Kidney (tissue), 14 donors: ENCODE data around the gene OR2F1. TPM values are rescaled to one million over a fixed set of nuclear protein-coding genes. Genes with fewer than 3 reads are reported as not detected.

Experiments
- DNase-seq, 5 donors: peaks; one replicate each; pipeline ENCODE4 v3.0.0-alpha.2; 2013 to 2020
- FAIRE-seq: peaks from 2 replicates; lab custom pipeline; 2012; peaks lifted over from hg19 to GRCh38; lab: Jason Lieb, UNC
- H3K27ac ChIP-seq, 2 donors: one replicate each; pipeline ENCODE4 v1.7.0; 2013; ENCODE audit warnings: low read depth in 2 of 2, low read length in 2 of 2, inconsistent platforms in 1 of 2
- H3K27me3 ChIP-seq: one replicate; pipeline ENCODE4 v1.7.1; 2013; ENCODE audit warnings: low read length, inconsistent platforms; ENCODE audit not compliant: control insufficient read depth, insufficient read depth
- H3K36me3 ChIP-seq, 3 donors: one replicate each; pipeline versions ENCODE4 v1.7.0 to v1.7.1; 2013; ENCODE audit warnings: low read length in 3 of 3, control low read depth in 1 of 3, inconsistent platforms in 1 of 3; ENCODE audit not compliant: insufficient read depth in 3 of 3, control insufficient read depth in 2 of 3
- H3K4me1 ChIP-seq, 3 donors: one replicate each; pipeline versions ENCODE4 v1.7.0 to v1.7.1; 2013; ENCODE audit warnings: low read length in 3 of 3, inconsistent platforms in 1 of 3, low read depth in 1 of 3; ENCODE audit not compliant: control insufficient read depth in 2 of 3, insufficient read depth in 2 of 3
- H3K4me3 ChIP-seq, 3 donors: one replicate each; pipeline versions ENCODE4 v1.7.0 to v1.8.1; 2013; ENCODE audit warnings: low read length in 3 of 3, control low read depth in 1 of 3, inconsistent platforms in 1 of 3
- H3K9ac ChIP-seq, 3 donors: one replicate each; pipeline versions ENCODE4 v1.7.0 to v1.7.1; 2013; ENCODE audit warnings: low read length in 3 of 3, control low read depth in 1 of 3, inconsistent platforms in 1 of 3
- H3K9me3 ChIP-seq, 3 donors: one replicate each; pipeline versions ENCODE4 v1.7.0 to v1.7.1; 2013; ENCODE audit warnings: low read length in 3 of 3, control low read depth in 1 of 3, inconsistent platforms in 1 of 3; ENCODE audit not compliant: control insufficient read depth in 2 of 3, insufficient read depth in 1 of 3
- intact Hi-C: fragments of 100-400 bp; cut with DNase I; formaldehyde crosslinking; loops from one replicate; pipeline ENCODE4 v1.11.1; 2022
- polyA plus RNA-seq: library from polyadenylated mRNA; stranded (reverse); fragments of 350-450 nt; fragmentation: Illumina TruSeq; extraction: RNeasy Lipid Tissue Mini Kit (QIAGEN cat#74804); gene quantifications from one replicate; pipeline ENCODE4 v1.2.3, GENCODE V29; 2014; ENCODE audit warnings: low read depth, low replicate concordance; ENCODE audit not compliant: insufficient read depth
- total RNA-seq: library from RNA; stranded (reverse); fragmentation: NEBNext Ultra II Directional; extraction: Animal tissue kit (Norgen Biotek cat#: 25700); gene quantifications from one replicate; pipeline ENCODE4 v1.2.1, GENCODE V29; 2021
- TF ChIP-seq, protein P1 (sequence below): IDR thresholded peaks from 3 replicates; pipeline ENCODE4 v1.5.1; 2012; ENCODE audit warnings: mild to moderate bottlenecking, moderate library complexity, borderline replicate concordance; ENCODE audit not compliant: insufficient read depth; ENCODE audit errors: extremely low read depth
- donor health status: control.
- donor health status: control.
- donor health status: control.
- donor health status: control.
- donor health status: control.
- donor health status: DM: yes; HTN: yes; CAD: no.
- donor health status: Normal renal cell carcinoma (clear cell type).

OR2F1 gene
- total and polyA plus RNA-seq, 2 donors from 2014 or later = not detected

DNA sequence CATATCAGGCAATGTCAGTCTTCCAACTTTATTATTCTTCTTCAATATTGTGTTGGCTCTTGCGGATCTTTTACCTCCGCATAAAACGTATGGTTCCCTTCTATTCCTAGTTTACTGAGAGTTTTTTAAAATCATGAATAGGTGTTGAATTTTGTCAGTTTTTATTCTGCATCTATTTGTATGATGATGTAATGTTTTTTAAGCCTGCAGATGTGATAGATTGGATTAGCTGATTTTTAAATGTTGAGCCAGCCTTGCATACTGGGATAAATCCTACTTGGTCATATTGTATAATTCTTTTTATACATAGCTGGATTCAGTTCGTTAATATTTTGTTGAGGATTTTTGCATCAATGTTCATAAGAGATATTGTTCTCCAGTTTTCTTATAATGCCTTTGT, 9.2 kb upstream of the OR2F1 start:
- TF ChIP-seq, protein P1, sequence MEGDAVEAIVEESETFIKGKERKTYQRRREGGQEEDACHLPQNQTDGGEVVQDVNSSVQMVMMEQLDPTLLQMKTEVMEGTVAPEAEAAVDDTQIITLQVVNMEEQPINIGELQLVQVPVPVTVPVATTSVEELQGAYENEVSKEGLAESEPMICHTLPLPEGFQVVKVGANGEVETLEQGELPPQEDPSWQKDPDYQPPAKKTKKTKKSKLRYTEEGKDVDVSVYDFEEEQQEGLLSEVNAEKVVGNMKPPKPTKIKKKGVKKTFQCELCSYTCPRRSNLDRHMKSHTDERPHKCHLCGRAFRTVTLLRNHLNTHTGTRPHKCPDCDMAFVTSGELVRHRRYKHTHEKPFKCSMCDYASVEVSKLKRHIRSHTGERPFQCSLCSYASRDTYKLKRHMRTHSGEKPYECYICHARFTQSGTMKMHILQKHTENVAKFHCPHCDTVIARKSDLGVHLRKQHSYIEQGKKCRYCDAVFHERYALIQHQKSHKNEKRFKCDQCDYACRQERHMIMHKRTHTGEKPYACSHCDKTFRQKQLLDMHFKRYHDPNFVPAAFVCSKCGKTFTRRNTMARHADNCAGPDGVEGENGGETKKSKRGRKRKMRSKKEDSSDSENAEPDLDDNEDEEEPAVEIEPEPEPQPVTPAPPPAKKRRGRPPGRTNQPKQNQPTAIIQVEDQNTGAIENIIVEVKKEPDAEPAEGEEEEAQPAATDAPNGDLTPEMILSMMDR = no peak
- H3K36me3 ChIP-seq = no peaks in the 10 kb centered on the region
- no peaks in the 10 kb centered on the region for H3K9me3 ChIP-seq
- intact Hi-C loops = no loop called here
- no peak overlapping the region for H3K9ac ChIP-seq
- H3K27me3 ChIP-seq = no peaks in the 10 kb centered on the region
- FAIRE-seq (no peak), DNase-seq (no peak)
- no peak overlapping the region for H3K4me3 ChIP-seq
- H3K27ac ChIP-seq = no peak overlapping the region
- H3K4me1 ChIP-seq = no peaks in the 10 kb centered on the region

DNA sequence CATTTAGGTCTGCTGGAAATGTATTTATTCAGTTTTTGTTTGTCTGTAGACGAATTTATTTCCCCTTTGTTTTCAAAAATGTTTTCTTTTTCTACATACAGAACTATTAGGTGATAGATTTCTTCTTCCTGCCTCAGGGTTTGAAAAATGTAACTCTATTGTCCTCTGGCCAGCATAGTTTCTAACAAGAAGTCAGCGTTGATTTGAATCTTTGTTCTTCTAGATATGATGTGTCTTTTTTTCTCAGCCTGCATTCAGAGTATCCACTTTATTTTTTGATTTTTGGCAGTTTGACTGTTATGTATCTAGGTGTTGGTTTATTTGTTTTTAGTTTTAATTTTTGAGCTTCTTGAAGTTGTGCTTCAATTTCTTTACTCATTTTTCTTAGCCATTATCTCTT, 7.5 kb upstream of the OR2F1 start:
- no peaks in the 10 kb centered on the region for H3K4me1 ChIP-seq

DNA sequence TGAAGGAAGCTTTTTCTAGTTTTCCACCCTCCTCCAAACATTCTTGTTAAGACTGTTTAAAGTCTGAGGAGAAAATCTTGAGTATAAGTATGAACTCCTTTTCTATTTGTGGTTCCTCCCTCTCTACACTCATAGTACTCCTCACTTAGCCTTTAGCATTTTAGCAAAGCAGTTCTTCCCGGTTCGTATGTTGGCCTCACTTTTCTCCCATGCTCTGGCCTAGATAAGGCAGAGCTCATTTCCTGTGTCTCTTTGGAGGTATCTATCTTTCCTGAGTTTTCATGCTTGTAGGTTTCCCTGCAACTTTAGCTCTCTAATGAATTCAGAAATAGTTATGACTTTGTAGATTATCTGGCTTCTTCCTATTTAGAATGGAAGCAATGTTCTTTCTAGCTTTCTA, 5.9 kb upstream of the OR2F1 start:
- no peak overlapping the region for H3K9ac ChIP-seq
- no peaks in the 10 kb centered on the region for H3K36me3 ChIP-seq
- H3K4me3 ChIP-seq = no peak overlapping the region
- no peaks in the 10 kb centered on the region for H3K4me1 ChIP-seq
- DNase-seq (no peak), FAIRE-seq (no peak)
- H3K27me3 ChIP-seq = no peaks in the 10 kb centered on the region
- intact Hi-C loops = no loop called here
- no peak overlapping the region for H3K27ac ChIP-seq
- no peaks in the 10 kb centered on the region for H3K9me3 ChIP-seq
- TF ChIP-seq, protein P1 = no peak

More for the DNA sequence above, 7.5 kb upstream of the OR2F1 start:
- no peaks in the 10 kb centered on the region for H3K27me3 ChIP-seq
- no peak overlapping the region for H3K4me3 ChIP-seq
- H3K36me3 ChIP-seq = no peaks in the 10 kb centered on the region
- no peaks in the 10 kb centered on the region for H3K9me3 ChIP-seq
- FAIRE-seq = no peak
- no peak overlapping the region for H3K9ac ChIP-seq
- TF ChIP-seq, protein P1 = no peak
- DNase-seq = no peak
- no peak overlapping the region for H3K27ac ChIP-seq
- intact Hi-C loops = no loop called here

DNA sequence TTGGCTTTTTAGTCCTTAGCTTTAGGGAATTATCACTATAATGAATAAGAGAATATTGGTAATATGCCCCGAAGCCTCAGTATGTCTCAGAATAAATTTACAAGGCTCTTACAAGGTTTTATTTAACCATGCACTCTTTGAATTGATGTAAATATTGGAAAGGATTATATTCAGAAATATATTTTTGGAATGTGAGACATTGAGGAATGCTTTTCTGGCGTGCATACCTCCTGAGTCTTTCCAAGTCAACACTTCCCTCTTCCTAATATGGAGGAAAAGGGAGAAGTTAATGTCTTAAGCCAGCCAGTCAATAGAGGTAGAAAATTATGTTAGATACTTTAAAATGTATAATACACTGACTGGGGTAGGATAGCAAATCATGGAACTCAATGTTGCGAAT, 1.2 kb upstream of the OR2F1 start:
- H3K4me1 ChIP-seq = no peaks in the 10 kb centered on the region
- H3K27ac ChIP-seq = no peak overlapping the region
- FAIRE-seq (no peak), DNase-seq (no peak)
- no peaks in the 10 kb centered on the region for H3K9me3 ChIP-seq
- H3K9ac ChIP-seq = no peak overlapping the region
- TF ChIP-seq, protein P1 = no peak
- no peaks in the 10 kb centered on the region for H3K36me3 ChIP-seq
- intact Hi-C loops = no loop called here
- no peak overlapping the region for H3K4me3 ChIP-seq
- H3K27me3 ChIP-seq = no peaks in the 10 kb centered on the region
